Skin epidermis (tissue), 12 donors: Measurements from ENCODE around the gene RGS12.

ENCODE experiments used
- H3K27ac ChIP-seq, 21 experiments: fragments of 200-600 bp; sonication (generic) in 11 of 21; one replicate each; pipeline ENCODE4 v1.5.0; 2020; ENCODE audit warnings: mild to moderate bottlenecking in 3 of 21, inconsistent platforms in 2 of 21, moderate library complexity in 2 of 21
- H3K4me3 ChIP-seq, 7 experiments: fragments of 200-600 bp; sonication (generic) in 2 of 7; one replicate each; pipeline ENCODE4 v1.5.0; 2020; ENCODE audit warnings: inconsistent platforms in 2 of 7, mild to moderate bottlenecking in 2 of 7, moderate library complexity in 1 of 7

RGS12 gene

DNA sequence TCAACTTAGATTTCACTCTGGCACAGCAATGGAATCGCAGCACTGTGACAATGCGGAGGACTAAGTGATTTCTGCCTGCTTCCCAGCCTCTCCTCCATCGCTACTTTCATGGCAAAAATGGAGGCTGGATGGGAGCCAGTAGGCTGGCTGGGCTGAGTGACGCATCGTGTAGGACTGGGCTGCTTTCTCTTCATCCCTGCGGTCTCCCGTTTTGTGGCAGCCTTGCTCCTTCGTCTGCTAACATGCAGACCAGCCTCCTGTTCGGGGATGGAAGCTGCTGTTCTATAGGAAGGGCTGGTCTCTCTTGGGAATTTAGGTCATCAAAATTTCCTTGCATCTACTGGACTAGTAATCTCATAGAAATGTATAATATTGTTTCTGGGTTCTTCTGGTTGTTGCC is 15.8 kb upstream of the RGS12 start:
- Histone ChIP-seq H3K27ac (no peak overlapping the region), H3K4me3 (no peak overlapping the region)

DNA sequence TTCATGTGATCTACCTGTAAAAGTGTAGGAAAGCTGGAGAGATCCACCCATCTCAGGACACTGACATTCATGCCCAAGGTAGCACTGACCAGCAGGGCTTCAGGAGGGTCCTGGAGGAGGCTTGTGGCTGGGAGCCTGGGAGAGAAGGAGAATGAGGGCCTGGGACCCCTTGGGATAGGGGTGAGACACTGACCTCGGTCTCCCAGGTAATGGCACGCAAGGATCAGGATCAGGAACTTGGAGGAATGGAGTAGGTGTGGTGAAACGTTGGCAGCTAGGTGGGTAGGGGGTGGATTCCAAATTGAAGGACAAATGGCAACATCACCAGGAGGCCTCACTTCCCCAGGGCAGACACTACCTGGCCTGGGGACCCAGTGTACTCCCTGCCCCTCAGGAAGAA is 12.4 kb upstream of the RGS12 start:
- Histone ChIP-seq H3K4me3 (no peak overlapping the region), H3K27ac (no peak overlapping the region)

DNA sequence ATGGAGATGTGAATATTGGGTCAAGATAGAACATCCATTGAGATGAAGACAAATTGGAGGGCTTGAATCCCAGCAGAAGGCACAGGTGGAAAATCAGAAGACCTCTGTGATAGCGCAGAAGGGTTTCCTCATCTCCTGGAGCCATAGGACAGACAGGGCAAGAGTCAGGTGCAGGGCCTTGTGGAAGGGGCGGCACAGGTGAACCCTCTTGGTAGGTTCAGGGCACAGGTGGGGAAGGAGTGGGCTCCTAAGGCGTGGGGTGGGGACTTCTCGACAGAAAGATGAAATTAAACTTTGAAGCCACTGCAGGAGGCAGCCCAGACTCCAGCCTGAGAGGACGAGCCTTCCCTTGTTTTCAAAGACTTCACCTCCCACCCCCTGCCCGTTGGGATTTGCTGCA is 9.3 kb upstream of the RGS12 start:
- Histone ChIP-seq H3K4me3 (no peak overlapping the region), H3K27ac (no peak overlapping the region)

DNA sequence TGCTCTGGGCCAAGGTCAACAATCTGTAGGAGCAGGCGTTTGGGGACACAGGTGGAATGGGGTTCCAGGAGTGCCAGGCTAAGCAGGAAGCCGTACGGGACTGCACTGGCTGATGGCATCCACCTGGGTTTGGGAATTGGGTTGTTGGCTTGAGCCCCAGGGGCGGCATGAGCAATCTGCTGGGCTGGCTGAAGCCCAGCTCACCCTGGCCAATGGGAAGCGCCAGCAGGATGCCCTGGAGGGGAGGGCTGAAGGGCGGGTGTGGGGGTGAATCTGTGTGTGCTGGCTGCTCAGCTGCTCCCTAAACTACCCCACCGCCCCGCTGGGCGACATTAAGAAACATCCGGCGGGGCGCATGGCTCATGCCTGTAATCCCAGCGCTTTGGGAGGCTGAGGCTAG is 8.9 kb upstream of the RGS12 start:
- H3K27ac ChIP-seq = no peak overlapping the region
- H3K4me3 ChIP-seq = no peak overlapping the region

DNA sequence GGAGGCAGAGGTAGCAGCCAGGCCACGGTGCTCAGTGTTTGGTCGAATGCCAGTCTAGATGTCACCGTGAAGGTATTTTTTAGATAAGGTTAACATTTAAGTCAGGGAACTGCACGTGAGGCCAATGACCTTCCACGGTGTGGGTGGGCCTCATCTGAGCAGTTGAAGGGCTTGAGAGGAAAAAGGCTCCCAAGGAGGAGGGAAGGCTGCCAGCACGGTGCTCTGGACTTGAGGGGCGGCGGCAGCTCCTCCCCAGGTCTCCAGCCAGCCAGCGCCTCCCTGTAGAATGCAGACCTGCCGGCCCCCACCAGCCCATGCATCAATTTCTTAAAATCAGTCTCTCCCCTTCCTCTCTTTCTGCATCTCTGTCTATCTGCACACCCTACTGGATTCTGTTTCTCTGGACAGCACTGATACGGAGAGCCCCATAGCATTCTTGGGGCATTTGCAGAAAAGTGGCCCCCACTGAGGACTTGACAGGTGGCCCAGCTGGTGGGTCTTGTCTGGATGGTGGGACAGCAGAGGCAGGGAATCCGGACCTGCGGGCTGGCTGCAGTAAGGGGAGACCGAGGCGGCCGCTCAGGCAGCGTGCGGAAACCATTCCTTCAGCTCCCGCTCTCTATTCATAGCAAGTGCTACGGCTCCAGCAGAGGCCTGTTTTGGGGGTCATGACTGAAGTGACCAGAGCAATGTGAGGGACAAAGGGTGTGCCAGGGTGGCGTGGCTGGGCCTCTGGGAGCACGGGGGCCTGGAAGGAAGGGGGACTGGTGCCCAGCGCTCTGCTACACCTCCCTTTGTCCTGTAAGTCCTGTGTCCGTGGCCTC is 7.9 kb upstream of the RGS12 start:
- no peak overlapping the region for H3K27ac ChIP-seq
- H3K4me3 ChIP-seq = no peak overlapping the region

DNA sequence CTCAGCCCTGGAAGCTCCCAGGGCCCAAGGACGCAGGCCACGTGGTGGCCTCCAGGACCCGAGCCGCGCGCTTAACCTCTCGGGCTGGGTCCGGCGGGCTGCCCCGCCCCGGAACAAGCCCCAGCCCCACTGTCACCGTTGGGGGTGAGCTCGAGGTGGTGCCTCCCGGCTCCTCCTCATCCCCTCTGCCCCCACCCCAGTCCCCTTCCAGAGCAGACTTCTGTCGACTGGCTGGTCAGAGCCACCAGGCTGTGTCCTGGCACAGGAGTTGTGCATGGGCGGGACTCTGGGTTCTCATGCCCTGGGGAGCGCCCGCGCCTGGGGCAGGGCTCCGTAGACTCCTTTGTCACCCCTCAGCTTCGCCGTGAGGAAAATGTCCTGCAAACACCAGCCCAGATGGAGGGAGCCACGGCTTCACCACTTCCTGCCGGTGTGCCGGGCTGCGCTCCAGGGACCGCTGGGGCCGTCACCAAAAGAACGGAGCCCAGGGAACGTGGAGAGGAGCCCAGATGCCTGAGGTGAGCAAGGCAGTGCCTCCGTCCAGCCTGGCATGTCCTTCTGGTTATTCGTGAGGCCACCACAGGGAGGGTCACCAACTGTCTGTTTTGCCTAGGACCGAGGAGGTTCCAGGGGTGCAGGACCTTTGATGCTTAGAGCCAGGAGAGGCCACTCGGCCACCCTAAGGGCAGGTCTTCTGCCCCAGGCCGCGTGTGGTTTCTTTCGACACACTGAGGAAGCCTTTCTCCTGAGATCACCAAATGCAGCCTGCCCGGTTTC is 7.1 kb upstream of the RGS12 start:
- Histone ChIP-seq H3K4me3 (no peak overlapping the region), H3K27ac (peak overlapping the region in 2 of 21 experiments; percentile 3 to 58)

DNA sequence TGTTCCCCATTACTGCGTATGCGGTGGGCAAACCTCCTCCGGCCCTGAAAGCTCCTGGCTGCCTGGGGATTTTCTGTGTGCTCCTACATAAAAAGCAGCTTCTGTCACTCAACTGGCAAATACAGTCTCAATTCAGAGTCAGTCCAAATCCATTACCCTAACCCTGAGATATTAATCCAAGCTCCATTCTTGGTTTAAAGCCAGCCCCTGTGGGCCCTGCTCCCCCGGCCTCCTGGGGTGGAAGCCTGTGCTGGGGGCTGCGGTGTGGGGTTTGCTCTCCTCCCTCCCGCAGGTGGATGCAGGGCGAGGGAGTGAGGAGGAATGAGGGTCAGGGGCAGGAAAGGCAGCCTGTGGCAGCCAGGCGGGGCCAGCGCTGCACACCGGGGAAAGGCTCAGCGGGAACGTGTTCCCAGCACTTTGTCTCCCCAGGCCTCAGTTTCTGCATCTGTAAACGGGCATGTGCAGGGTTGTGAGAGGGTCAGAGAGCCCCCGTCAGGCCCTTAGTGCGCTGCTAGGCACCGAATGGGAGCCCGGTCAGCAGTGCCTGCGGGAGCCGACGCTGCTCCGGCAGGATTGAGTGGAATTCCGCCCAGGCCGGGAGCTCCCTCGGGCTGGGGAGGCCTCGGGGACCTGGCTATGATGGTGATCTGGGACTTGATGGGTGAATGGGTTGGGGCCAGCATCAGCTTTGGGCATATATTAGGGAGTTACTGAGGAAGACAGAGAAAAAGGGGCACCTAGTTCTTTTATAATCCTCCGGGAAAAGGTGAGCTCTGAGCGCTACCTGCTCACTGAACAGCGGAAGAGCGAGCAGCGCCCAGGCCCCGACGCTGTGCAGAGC is 6.3 kb upstream of the RGS12 start:
- Histone ChIP-seq H3K27ac (peak overlapping the region in 2 of 21 experiments; percentile 3 to 58), H3K4me3 (no peak overlapping the region)

DNA sequence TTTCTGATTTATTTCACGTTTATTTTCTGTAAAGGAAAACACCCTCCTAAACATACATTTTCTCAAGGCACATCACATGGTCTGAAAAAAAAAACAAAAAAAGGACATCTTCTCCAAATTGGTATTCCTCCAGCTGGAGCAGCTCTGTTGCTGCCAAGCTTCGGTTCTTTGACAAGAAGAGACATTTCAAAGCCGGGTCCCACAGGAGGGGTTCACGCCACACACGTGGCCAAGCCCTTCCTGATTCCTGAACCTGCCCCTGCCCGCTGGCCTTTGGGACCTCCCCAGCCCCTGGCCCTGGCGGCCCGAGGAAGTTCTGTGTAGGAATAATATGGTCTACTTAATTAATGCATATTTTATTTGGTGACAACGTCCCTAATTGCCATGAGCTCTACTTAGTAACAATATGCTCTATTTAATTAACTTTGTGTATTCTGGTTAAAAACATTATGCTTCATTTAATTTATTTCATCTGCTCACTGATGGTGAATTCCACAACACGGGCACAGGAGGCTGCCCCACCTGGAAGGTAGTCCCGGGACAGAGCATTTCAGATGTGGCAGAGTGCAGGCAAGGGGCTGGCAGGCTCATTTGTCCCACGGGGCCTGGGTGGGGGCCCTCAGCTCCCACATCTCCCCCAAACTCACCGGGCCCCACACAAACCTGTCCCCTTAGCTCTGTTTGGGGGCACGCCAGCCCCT is 5.4 kb upstream of the RGS12 start:
- H3K4me3 ChIP-seq = no peak overlapping the region
- H3K27ac ChIP-seq = no peak overlapping the region

DNA sequence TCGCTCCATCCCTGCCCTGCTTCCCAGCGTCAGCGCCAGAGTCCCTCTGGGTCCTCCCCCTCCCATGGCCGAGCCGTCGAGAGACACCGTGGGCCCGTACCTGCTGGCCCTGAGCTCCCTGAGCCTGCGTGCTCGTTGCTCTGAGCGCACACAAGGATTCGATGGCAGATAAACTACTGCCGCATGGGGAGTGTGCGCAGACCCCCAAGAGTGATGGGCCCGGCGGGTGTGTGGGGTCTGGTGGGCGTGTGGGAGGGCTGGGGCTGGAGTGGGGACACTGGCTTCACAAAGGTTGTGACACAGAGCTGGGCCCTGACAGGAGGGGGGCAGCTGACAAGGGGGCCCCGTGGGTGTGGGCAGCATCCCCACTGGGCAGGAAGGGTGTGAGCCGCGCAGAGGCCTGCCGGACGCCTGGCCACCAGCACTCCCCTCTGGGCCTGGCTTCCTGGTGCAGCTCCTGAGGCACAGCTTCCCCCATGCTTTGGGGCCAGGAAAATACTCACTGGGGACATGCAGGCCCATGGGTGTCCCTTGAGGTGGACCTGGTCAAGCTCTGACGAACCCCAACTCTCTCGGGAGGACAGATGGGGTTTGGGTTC is 4.8 kb upstream of the RGS12 start:
- no peak overlapping the region for H3K27ac ChIP-seq

DNA sequence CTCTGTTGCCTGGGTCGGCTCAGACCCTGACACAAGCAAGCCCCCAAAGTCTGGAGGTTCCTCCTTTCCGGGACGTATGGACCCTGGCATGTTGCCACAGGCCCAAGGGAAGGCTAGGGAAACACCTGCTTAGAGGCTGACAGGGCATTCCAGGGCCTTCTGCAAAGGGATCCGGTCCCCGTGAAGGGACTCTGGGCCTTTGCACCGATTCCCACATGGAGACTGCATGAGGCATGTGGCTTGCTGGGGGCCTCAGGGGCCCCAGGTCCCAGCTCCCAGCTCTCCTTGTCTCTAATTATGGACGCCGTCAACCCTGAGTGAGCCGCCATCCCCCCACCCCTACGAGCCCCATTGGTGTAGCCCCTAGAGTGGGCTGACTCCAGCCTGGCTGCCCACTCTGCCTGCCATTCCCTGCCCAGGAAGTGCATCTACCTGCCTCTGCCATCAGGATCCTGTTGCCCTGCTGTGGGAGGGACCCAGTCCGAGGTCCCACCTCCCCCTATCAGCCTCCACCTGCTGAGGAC is 4.2 kb upstream of the RGS12 start:
- H3K4me3 ChIP-seq = no peak overlapping the region
- no peak overlapping the region for H3K27ac ChIP-seq

More for the DNA sequence above, 4.8 kb upstream of the RGS12 start:
- H3K4me3 ChIP-seq = no peak overlapping the region

DNA sequence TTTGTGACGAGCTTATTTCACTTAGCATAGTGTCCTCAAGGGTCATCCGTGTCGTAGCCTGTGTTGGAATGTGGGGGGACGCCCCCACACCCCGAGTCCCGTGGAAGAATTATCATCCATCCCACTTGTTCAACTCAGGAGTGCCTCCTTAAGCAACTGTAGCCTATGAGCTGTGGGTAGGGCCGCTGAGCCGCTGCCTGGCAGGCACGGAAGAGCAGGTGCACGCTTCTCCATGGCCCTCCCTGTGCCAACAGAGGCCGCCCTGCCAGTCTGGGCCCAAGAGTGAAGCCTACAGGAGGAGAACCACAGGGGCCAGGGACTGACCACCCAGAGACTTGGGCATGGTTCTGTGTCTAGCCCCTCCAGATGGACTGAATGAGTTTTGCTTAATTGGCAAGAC is 2.3 kb upstream of the RGS12 start:
- H3K27ac ChIP-seq = no peak overlapping the region
- H3K4me3 ChIP-seq = no peak overlapping the region

DNA sequence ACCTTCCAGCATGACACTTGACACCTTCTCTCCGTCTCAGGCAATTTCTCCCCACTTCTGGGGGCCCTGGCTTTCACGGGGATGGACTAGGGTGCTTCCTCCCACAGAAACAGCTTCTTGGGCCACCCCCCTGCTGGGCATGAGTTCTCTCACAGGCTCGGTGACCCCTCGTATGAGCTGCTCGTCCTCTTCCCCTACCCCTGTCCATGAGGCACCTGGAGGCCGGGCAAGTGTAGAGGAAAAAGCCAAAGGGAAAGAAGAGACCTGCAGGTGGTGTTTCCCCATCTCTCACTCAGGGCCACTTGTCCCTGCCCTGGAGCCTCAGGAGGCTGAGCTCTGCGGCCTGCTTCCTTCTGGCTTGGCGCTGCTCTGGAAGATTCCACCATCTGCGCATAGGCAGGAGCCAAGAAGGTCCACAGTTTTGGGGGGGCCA is 1.9 kb upstream of the RGS12 start:
- Histone ChIP-seq H3K4me3 (no peak overlapping the region), H3K27ac (peak overlapping the region in 1 of 21 experiments; percentile 92)

DNA sequence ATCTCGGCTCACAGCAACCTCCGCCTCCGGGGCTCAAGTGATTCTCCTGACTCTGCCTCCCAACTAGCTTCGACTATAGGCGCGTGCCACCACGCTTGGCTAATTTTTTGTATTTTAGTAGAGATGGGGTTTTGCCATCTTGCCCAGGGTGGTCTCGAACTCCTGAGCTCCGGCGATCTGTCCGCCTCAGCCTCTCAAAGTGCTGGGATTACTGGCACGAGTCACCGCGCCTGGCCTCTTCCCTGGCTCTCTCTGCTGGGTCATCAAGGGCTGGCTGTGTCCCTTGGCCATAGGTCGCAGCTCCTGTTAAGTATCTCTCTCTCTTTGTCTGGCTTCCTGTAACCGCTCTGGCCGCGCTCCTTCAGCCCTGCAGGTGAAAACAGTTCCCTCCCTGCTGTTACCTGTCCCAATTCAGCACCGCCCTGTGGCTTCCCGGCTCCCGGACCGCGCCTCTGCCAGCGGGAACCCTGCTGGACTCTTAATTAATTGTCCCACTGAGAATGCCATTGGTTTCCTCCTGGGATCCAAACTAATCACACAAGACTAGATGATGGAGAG is 1.3 kb upstream of the RGS12 start:
- Histone ChIP-seq H3K4me3 (peak overlapping the region; percentile 50 to 84 (median 72)), H3K27ac (peak overlapping the region in 19 of 21 experiments; percentile 47 to 94 (median 83))

DNA sequence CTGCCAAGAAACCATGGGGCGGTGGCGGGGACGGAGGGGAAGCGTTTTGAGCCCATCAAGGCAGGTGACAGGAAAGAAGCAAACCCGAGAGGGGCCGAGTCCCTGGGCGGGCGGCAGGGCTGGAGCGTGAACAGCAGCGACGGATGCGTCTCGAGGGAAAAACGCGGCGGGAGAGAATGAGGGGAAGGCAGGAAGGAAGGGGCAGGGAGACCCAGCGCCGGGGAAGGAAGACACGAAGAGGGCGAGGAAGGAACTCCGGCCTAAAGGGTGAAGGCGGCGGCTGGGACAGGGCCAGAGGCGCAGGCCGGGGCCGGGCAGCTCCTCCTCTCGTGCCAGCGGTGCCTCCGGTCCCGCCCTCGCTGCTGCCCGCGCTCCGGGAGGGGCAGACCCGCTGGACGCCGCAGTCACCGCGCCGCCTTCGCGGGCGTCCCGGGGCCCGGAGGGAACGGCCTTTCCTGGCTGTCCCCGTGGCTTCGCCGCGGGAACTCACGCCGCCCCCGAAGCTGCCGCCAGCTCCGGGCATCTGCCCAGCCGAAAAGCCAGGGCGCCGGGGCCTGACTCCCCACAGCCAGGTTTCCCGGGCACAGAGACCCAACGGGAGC is 751 bp upstream of the RGS12 start:
- Histone ChIP-seq H3K27ac (peak overlapping the region; percentile 47 to 94 (median 83)), H3K4me3 (peak overlapping the region; percentile 50 to 84 (median 72))

DNA sequence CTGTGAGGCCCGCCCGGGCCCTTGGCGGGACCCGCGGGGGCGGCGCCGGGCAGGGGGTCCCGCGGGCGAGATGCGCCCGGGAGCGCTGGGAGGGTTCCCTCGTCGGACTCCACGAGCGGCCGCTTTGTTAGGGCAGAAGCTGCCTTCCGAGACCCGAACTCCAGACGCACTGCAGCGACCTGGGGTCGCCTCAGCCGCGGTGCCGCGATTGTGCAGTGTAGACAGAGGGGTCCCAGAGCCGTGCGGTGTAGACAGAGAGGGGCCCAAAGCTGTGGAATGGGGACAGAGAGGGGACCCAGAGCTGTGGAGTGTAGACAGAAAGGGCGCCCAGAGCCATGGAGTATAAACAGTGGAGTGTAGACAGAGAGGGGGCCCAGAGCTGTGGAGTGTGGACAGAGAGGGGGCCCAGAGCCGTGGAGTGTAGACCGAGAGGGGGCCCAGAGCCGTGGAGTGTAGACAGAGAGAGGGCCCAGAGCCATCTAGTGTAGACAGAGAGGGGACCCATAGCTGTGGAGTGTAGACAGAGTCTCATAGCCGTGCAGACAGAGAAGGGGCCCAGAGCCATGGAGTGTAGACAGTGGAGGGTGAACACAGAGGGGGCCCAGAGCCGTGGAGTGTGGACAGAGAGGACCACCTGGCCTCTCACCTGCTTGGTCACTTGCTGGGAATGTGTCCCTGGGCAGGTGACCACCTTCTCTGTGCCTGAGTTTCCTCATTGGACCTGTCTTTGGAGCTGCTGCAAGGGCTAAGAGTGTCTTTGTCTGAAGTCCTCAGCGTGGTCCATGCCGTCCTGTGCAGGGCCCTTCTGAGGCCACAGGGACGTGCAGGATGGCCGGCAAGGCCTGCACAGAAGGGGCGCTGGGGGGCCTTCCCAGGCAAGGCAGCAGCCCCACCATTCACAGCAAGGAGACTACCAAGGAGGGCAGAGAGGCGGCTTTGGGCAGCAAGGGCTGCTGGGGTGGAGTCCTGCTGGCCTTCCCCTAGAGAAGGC is 875 bp downstream of the RGS12 start:
- H3K27ac ChIP-seq = peak overlapping the region in 16 of 21 experiments; percentile 34 to 91 (median 72)

DNA sequence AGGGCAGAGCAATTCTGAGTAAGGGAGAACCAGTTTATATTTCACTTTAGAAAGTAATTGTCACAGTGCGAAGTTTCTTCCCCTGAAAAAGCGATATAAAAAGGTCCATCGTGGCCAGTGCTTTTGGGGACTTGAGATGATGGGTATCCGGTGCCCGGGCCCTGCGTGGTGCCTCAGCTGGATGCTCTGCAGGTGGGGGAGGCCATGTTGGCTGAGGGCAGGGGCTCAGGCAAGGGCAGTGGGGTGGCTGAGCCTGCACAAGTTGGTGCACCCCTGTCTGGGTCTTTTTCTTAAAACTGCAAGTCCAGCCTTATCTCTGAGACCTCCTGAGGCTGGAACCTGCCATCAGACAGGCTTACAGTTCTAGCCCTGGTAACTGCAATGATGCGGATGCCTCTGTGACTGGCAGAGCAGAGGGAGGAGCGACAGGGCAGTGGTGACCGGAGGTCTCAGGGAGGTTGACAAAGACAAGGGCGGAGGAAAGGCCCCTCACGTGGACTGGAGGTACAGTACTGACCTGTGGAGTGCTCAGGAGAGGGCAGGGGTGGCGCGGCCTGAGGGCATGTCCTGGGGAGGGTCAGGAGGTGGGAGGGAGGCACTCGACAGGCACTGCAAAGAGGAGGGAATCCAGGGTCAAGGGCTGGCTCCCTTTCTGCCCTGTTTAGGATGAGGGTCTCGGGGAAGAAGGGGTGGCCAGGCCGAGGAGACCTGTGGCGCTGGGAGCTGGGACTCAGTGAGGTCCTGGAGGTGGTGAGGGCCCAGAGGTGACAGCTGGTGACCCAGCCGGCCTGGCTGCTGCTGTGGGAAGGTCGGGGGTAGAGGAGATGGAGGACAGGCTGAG is 1.8 kb downstream of the RGS12 start:
- Histone ChIP-seq H3K4me3 (no peak overlapping the region), H3K27ac (peak overlapping the region in 6 of 21 experiments; percentile 71 to 91 (median 84))

More for the DNA sequence above, 875 bp downstream of the RGS12 start:
- peak overlapping the region; percentile 31 to 75 (median 66) for H3K4me3 ChIP-seq
